GM13977 (cell line): Measurements from ENCODE around the gene GSTM4.
A peak's percentile ranks its signal among the peaks of the same experiment; 100 is the strongest.

ENCODE experiments used
- DNase-seq: peaks from one replicate; pipeline ENCODE4 v3.0.0; 2012; ENCODE audit warnings: low spot score
- in situ Hi-C: fragments of 300-500 bp; cut with MboI; formaldehyde crosslinking; loops from one replicate; pipeline ENCODE4 v1.12.0; 2022; ENCODE audit warnings: low sequenced_read_pairs, low pct_unique_long_range_greater_than_20kb, mixed read lengths, inconsistent platforms; ENCODE audit not compliant: unreplicated experiment
- TF ChIP-seq, protein P1 (sequence below): IDR thresholded peaks from 2 replicates; pipeline ENCODE4 v1.5.1; 2012; ENCODE audit warnings: mild to moderate bottlenecking, control low read depth; ENCODE audit not compliant: insufficient read depth; ENCODE audit errors: extremely low read depth, missing control alignments

Gene GSTM4

DNA sequence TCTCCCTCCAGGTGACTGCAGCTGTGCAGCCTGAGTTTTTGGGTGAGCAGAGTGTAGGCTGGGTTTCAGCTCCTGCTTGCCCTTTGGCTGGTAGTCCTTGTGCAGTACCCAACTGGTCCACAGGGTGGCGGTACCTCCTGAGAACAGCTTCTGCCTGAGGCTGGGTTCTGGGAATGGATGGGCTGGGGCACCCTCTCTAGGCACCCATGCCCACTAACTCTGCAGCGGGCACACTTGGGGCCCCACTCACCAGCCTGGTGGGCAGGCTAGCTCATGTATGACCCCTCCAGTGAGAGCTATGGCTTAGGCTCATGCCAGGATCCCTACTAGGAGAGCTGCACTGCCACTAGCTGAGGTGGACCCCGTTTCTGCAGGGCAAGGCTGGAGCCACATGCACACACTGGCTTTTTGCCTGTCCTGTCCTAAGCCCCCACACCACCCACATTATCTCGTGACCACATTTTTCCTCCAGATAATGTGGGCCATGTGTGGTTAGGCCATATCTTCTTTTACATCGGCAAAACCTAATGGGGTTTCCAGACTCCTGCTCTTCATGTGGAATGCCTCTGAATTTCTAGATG, 15.5 kb upstream of the GSTM4 start:
- TF ChIP-seq, protein P1, sequence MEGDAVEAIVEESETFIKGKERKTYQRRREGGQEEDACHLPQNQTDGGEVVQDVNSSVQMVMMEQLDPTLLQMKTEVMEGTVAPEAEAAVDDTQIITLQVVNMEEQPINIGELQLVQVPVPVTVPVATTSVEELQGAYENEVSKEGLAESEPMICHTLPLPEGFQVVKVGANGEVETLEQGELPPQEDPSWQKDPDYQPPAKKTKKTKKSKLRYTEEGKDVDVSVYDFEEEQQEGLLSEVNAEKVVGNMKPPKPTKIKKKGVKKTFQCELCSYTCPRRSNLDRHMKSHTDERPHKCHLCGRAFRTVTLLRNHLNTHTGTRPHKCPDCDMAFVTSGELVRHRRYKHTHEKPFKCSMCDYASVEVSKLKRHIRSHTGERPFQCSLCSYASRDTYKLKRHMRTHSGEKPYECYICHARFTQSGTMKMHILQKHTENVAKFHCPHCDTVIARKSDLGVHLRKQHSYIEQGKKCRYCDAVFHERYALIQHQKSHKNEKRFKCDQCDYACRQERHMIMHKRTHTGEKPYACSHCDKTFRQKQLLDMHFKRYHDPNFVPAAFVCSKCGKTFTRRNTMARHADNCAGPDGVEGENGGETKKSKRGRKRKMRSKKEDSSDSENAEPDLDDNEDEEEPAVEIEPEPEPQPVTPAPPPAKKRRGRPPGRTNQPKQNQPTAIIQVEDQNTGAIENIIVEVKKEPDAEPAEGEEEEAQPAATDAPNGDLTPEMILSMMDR = peak; percentile 94
- in situ Hi-C loops = loop anchor here (5.0 to 10.0 kb wide), 2 partner anchors 132 to 344 kb away; partner anchors contain the start of gene AHCYL1
- DNase-seq = peak; percentile 73

- in situ Hi-C loops = loop anchor here (5.0 to 10.0 kb wide), 2 partner anchors 131 to 344 kb away; partner anchors contain the start of gene AHCYL1
- TF ChIP-seq, protein P1 = no peak
- no peak for DNase-seq
Measured at GRCh38 chr1:109641078-109641740, 14.7 kb upstream of the GSTM4 start.

GRCh38 chr1:109641861-109642260, 14.0 kb upstream of the GSTM4 start:
- DNase-seq = no peak
- TF ChIP-seq, protein P1 = no peak
- in situ Hi-C loops = loop anchor here (5.0 to 10.0 kb wide), 2 partner anchors 130 to 343 kb away; partner anchors contain the start of gene AHCYL1

- in situ Hi-C loops = loop anchor here (5.0 to 10.0 kb wide), 2 partner anchors 130 to 342 kb away; partner anchors contain the start of gene AHCYL1
- TF ChIP-seq, protein P1 = no peak
- no peak for DNase-seq
Measured at GRCh38 chr1:109642626-109643025, 13.3 kb upstream of the GSTM4 start.

GRCh38 chr1:109643385-109644230, 12.3 kb upstream of the GSTM4 start:
- TF ChIP-seq, protein P1 = peak; percentile 96
- DNase-seq = peak; percentile 82
- in situ Hi-C loops = loop anchor here (5.0 to 10.0 kb wide), 2 partner anchors 129 to 341 kb away; partner anchors contain the start of gene AHCYL1

DNA sequence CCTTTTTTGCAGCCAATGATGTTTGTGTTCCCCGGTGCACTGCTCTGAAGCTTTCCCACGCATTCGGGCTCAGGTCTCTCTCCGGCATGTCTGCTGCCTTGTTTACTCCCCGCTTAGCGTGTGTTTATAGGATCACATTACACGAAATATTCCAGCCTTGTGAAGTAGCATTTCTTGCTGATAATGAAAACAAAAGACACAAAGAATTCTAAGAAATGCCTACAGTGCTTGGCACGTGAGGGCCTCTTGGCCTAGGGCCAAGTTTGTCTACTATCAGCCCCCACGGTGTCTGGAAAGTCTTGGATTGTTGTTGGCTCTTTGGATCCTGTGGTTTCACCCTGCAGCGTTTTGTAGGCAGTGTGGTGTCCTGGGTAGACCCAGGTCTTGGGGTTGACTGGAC, 11.2 kb upstream of the GSTM4 start:
- no peak for DNase-seq
- in situ Hi-C loops = loop anchor here (5.0 to 10.0 kb wide), 2 partner anchors 128 to 340 kb away; partner anchors contain the start of gene AHCYL1
- TF ChIP-seq, protein P1 = no peak
